ENCODE results near the gene ASMT.

GRCh38 chrX:1587161-1587560 lies 27.7 kb upstream of the ASMT start:
- TF ChIP-seq CTCF (IDR thresholded peaks at IDR 0.05): no peak
- TF ChIP-seq POLR2AphosphoS5 (IDR thresholded peaks at IDR 0.05): no peak
- TF ChIP-seq POLR2A (IDR thresholded peaks at IDR 0.05): no peak
- no peak for TF ChIP-seq EP300 (IDR thresholded peaks at IDR 0.05)
